ENCODE data around the gene CEP290.
"Not testable (repeated sequence)": the region's sequence is repeated elsewhere in the genome, so short reads cannot be mapped to it uniquely, and the experiment has no call there.

The CEP290 gene

GRCh38 chr12:88144037-88144436 is 2.1 kb upstream of the CEP290 start:
- FAIRE-seq (no peak), DNase-seq (ENCODE audit: insufficient read length, low spot score) (no peak)
- TF ChIP-seq CTCF (IDR thresholded peaks at IDR 0.05; ENCODE audit: insufficient read depth, missing control alignments): no peak

- FAIRE-seq: no peak
- DNase-seq (ENCODE audit: insufficient read length, low spot score): no peak
- no peak for TF ChIP-seq CTCF (IDR thresholded peaks at IDR 0.05; ENCODE audit: insufficient read depth, missing control alignments)
Measured at GRCh38 chr12:88142610-88142991, 713 bp upstream of the CEP290 start.

GRCh38 chr12:88141425-88141773 is 489 bp downstream of the CEP290 start:
- no peak for TF ChIP-seq CTCF (IDR thresholded peaks at IDR 0.05; ENCODE audit: insufficient read depth, missing control alignments)
- no peak for FAIRE-seq
- no peak for DNase-seq (ENCODE audit: insufficient read length, low spot score)

GRCh38 chr12:88139711-88140110 is 2.2 kb downstream of the CEP290 start:
- FAIRE-seq; DNase-seq (ENCODE audit: insufficient read length, low spot score): not testable (repeated sequence)

GRCh38 chr12:88133181-88133580 is 8.7 kb downstream of the CEP290 start:
- DNase-seq (ENCODE audit: insufficient read length, low spot score); FAIRE-seq: not testable (repeated sequence)

GRCh38 chr12:88132392-88132791 is 9.5 kb downstream of the CEP290 start:
- no peak for FAIRE-seq
- DNase-seq (ENCODE audit: insufficient read length, low spot score): no peak
- no peak for TF ChIP-seq CTCF (IDR thresholded peaks at IDR 0.05; ENCODE audit: insufficient read depth, missing control alignments)

- TF ChIP-seq CTCF (IDR thresholded peaks at IDR 0.05; ENCODE audit: insufficient read depth, missing control alignments): no peak
- FAIRE-seq (no peak), DNase-seq (ENCODE audit: insufficient read length, low spot score) (no peak)
Measured at GRCh38 chr12:88127855-88128254, 14.0 kb downstream of the CEP290 start.

- no peak for FAIRE-seq
- no peak for DNase-seq (ENCODE audit: insufficient read length, low spot score)
- no peak for TF ChIP-seq CTCF (IDR thresholded peaks at IDR 0.05; ENCODE audit: insufficient read depth, missing control alignments)
Measured at GRCh38 chr12:88127099-88127498, 14.8 kb downstream of the CEP290 start.
